ENCODE data around the gene HK2.
A peak's percentile ranks its signal among the peaks of the same experiment; 100 is the strongest.

Gene HK2

GRCh38 chr2:74844752-74845151 lies 10.8 kb downstream of the HK2 start:
- Histone ChIP-seq H3K9me3 (replicated peaks; ENCODE audit: insufficient read depth, low read length) (no peaks in the 10 kb centered on the region), H3K27me3 (replicated peaks; ENCODE audit: insufficient read depth, low read length) (no peaks in the 10 kb centered on the region), H3K79me2 (ENCODE audit: low read length) (peaks cover 87% of the 10 kb centered on the region), H3K9me2 (replicated peaks; ENCODE audit: insufficient read depth, low read length) (no peaks in the 10 kb centered on the region), H3K4me1 (ENCODE audit: low read length) (peaks cover 59% of the 10 kb centered on the region), H3K4me3 (ENCODE audit: low read length) (no peak overlapping the region), H3K9ac (ENCODE audit: low read length) (no peak overlapping the region), H4K20me1 (ENCODE audit: insufficient read depth, low read length) (no peaks in the 10 kb centered on the region), H3K36me3 (replicated peaks; ENCODE audit: insufficient read depth, low read length) (no peaks in the 10 kb centered on the region), H3K27ac (ENCODE audit: low read length) (peak overlapping the region; percentile 40; the same call in 1 of the 2 replicates), H3K4me2 (ENCODE audit: low read depth, low read length) (peak overlapping the region; percentile 35; the same call in 1 of the 2 replicates), H2AFZ (ENCODE audit: low read length) (no peak overlapping the region), H3F3A (ENCODE audit: insufficient read depth, low read length) (peaks cover 26% of the 10 kb centered on the region)
- TF ChIP-seq, protein P1, sequence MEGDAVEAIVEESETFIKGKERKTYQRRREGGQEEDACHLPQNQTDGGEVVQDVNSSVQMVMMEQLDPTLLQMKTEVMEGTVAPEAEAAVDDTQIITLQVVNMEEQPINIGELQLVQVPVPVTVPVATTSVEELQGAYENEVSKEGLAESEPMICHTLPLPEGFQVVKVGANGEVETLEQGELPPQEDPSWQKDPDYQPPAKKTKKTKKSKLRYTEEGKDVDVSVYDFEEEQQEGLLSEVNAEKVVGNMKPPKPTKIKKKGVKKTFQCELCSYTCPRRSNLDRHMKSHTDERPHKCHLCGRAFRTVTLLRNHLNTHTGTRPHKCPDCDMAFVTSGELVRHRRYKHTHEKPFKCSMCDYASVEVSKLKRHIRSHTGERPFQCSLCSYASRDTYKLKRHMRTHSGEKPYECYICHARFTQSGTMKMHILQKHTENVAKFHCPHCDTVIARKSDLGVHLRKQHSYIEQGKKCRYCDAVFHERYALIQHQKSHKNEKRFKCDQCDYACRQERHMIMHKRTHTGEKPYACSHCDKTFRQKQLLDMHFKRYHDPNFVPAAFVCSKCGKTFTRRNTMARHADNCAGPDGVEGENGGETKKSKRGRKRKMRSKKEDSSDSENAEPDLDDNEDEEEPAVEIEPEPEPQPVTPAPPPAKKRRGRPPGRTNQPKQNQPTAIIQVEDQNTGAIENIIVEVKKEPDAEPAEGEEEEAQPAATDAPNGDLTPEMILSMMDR (IDR thresholded peaks at IDR 0.05; ENCODE audit: low read length) = no peak
- TF ChIP-seq EZH2 (optimal IDR thresholded peaks at IDR 0.05; ENCODE audit: low read depth, low read length) = no peak
- no peak for TF ChIP-seq EZH2phosphoT487 (IDR thresholded peaks at IDR 0.05; ENCODE audit: low read length)
- no peak for DNase-seq

DNA sequence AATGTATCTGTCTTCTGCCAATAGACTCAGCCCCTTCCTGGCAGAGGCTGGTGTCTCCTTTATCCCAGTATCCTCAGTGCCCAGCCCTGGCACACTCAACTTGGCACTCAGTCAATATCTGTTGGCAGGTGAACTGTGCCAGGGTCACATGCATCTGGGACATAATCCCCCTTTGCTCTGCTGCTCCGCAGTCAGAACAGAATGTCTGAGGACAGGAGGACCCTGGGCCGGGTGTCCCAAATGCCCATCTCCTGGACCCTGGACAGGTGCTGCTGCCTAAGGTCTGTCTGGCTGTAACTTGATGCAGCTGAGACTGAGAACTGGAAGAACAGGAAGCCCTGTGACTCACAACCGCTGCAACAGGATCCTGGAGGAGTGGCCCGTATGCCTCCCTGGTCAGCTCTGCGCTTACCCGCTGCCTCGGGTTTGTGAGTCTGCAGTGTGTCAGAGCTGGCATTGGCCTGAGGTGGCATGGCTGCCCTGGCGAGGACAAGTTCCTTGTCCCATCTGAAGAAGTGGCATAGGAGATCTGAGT lies 11.4 kb downstream of the HK2 start:
- Histone ChIP-seq H3K4me3 (ENCODE audit: low read length) (no peak overlapping the region), H3F3A (ENCODE audit: insufficient read depth, low read length) (peaks cover 31% of the 10 kb centered on the region), H3K79me2 (ENCODE audit: low read length) (peaks cover 87% of the 10 kb centered on the region), H3K9ac (ENCODE audit: low read length) (no peak overlapping the region), H3K27ac (ENCODE audit: low read length) (no peak overlapping the region), H3K9me2 (replicated peaks; ENCODE audit: insufficient read depth, low read length) (no peaks in the 10 kb centered on the region), H3K9me3 (replicated peaks; ENCODE audit: insufficient read depth, low read length) (no peaks in the 10 kb centered on the region), H2AFZ (ENCODE audit: low read length) (no peak overlapping the region), H4K20me1 (ENCODE audit: insufficient read depth, low read length) (no peaks in the 10 kb centered on the region), H3K4me1 (ENCODE audit: low read length) (peaks cover 64% of the 10 kb centered on the region), H3K36me3 (replicated peaks; ENCODE audit: insufficient read depth, low read length) (no peaks in the 10 kb centered on the region), H3K4me2 (ENCODE audit: low read depth, low read length) (peak overlapping the region; percentile 35; the same call in 1 of the 2 replicates), H3K27me3 (replicated peaks; ENCODE audit: insufficient read depth, low read length) (no peaks in the 10 kb centered on the region)
- no peak for DNase-seq
- TF ChIP-seq, protein P1 (IDR thresholded peaks at IDR 0.05; ENCODE audit: low read length) = no peak
- TF ChIP-seq EZH2 (optimal IDR thresholded peaks at IDR 0.05; ENCODE audit: low read depth, low read length) = no peak
- no peak for TF ChIP-seq EZH2phosphoT487 (IDR thresholded peaks at IDR 0.05; ENCODE audit: low read length)

GRCh38 chr2:74845991-74846390 lies 12.1 kb downstream of the HK2 start:
- H2AFZ ChIP-seq (ENCODE audit: low read length) = no peak overlapping the region
- peaks cover 90% of the 10 kb centered on the region for H3K79me2 ChIP-seq (ENCODE audit: low read length)
- H3K4me3 ChIP-seq (ENCODE audit: low read length) = no peak overlapping the region
- H4K20me1 ChIP-seq (ENCODE audit: insufficient read depth, low read length) = no peaks in the 10 kb centered on the region
- no peaks in the 10 kb centered on the region for H3K27me3 ChIP-seq (replicated peaks; ENCODE audit: insufficient read depth, low read length)
- no peaks in the 10 kb centered on the region for H3K9me3 ChIP-seq (replicated peaks; ENCODE audit: insufficient read depth, low read length)
- no peak for TF ChIP-seq EZH2phosphoT487 (IDR thresholded peaks at IDR 0.05; ENCODE audit: low read length)
- TF ChIP-seq, protein P1 (IDR thresholded peaks at IDR 0.05; ENCODE audit: low read length) = no peak
- TF ChIP-seq EZH2 (optimal IDR thresholded peaks at IDR 0.05; ENCODE audit: low read depth, low read length) = no peak
- peaks cover 35% of the 10 kb centered on the region for H3F3A ChIP-seq (ENCODE audit: insufficient read depth, low read length)
- no peak overlapping the region for H3K4me2 ChIP-seq (ENCODE audit: low read depth, low read length)
- H3K9ac ChIP-seq (ENCODE audit: low read length) = no peak overlapping the region
- no peak overlapping the region for H3K27ac ChIP-seq (ENCODE audit: low read length)
- H3K4me1 ChIP-seq (ENCODE audit: low read length) = peaks cover 71% of the 10 kb centered on the region
- no peaks in the 10 kb centered on the region for H3K36me3 ChIP-seq (replicated peaks; ENCODE audit: insufficient read depth, low read length)
- no peaks in the 10 kb centered on the region for H3K9me2 ChIP-seq (replicated peaks; ENCODE audit: insufficient read depth, low read length)
- DNase-seq = no peak

All from MM.1S (cell line).